SK-N-SH (cell line): ENCODE data around the gene HOXC6.

Source experiments
- CTCF ChIP-seq: fragments of 200-600 bp; sonication (generic); IDR thresholded peaks from 2 replicates; pipeline ENCODE4 v1.6.1; 2017; ENCODE audit warnings: antibody characterized with exemption, mild to moderate bottlenecking, moderate library complexity
- EP300 ChIP-seq, 2 experiments: IDR thresholded peaks; 2 replicates each; pipeline versions ENCODE4 v1.4.0 to v1.6.1; 2012; ENCODE audit warnings: borderline replicate concordance in 1 of 2, low read depth in 1 of 2, low read length in 1 of 2
- FOSL2 ChIP-seq: IDR thresholded peaks from 2 replicates; pipeline ENCODE4 v1.4.0; 2012; ENCODE audit warnings: low read depth, mild to moderate bottlenecking, moderate library complexity, borderline replicate concordance
- GABPA ChIP-seq: IDR thresholded peaks from 2 replicates; pipeline ENCODE4 v1.4.0; 2012; ENCODE audit warnings: low read depth, mild to moderate bottlenecking
- MAX ChIP-seq: IDR thresholded peaks from 2 replicates; pipeline ENCODE4 v1.4.0; 2012; ENCODE audit warnings: low read depth
- RAD21 ChIP-seq: IDR thresholded peaks from 2 replicates; pipeline ENCODE4 v1.6.1; 2012; ENCODE audit warnings: mild to moderate bottlenecking, low read length
- REST ChIP-seq: IDR thresholded peaks from 2 replicates; pipeline ENCODE4 v1.6.1; 2012; ENCODE audit warnings: mild to moderate bottlenecking, low read depth, low read length, moderate library complexity
- RFX5 ChIP-seq: IDR thresholded peaks from 2 replicates; pipeline ENCODE4 v1.6.1; 2012; ENCODE audit warnings: mild to moderate bottlenecking, improper control_type of control experiment, low read length
- SIN3A ChIP-seq: IDR thresholded peaks from 2 replicates; pipeline ENCODE4 v1.6.1; 2012; ENCODE audit warnings: low read depth, mild to moderate bottlenecking, low read length, moderate library complexity, borderline replicate concordance
- SMC3 ChIP-seq: IDR thresholded peaks from 2 replicates; pipeline ENCODE4 v1.6.1; 2012; ENCODE audit warnings: low read depth, low read length, improper control_type of control experiment

GRCh38 chr12:54020591-54021405 is 7.4 kb upstream of the HOXC6 start:
- no peak for TF ChIP-seq CTCF
- TF ChIP-seq RAD21, result no peak
- TF ChIP-seq EP300 (IDR thresholded peaks at IDR 0.05; ENCODE audit: borderline replicate concordance in 1 of 2, low read depth in 1 of 2, low read length in 1 of 2), result no peak
- no peak for TF ChIP-seq SIN3A
- TF ChIP-seq FOSL2, result no peak
- TF ChIP-seq MAX, result no peak
- no peak for TF ChIP-seq RFX5
- TF ChIP-seq GABPA, result no peak
- no peak for TF ChIP-seq SMC3
- no peak for TF ChIP-seq REST
